DND-41 (cell line): ENCODE results near the gene CLNK.

Experiments
- ATAC-seq: fragments of 200-7000 bp; cut with Tn5 transposase; 3 replicates; pipeline ENCODE4 v1.9.1; 2021; ENCODE audit warnings: low read depth; ENCODE audit not compliant: insufficient read depth
- DNase-seq: peaks from one replicate; pipeline ENCODE4 v3.0.0-alpha.2; 2020
- H2AFZ ChIP-seq: 2 replicates; pipeline ENCODE4 v1.6.0; 2012; ENCODE audit warnings: low read depth, low read length
- H3K27ac ChIP-seq: 2 replicates; pipeline ENCODE4 v1.5.1; 2012; ENCODE audit warnings: low read length, inconsistent platforms
- H3K27me3 ChIP-seq: fragments of 200-600 bp; sonication (generic); 2 replicates; pipeline ENCODE4 v1.6.0; 2012; ENCODE audit warnings: low read length, mild to moderate bottlenecking, inconsistent platforms; ENCODE audit not compliant: insufficient read depth, poor library complexity
- H3K36me3 ChIP-seq: 2 replicates; pipeline ENCODE4 v1.5.1; 2012; ENCODE audit warnings: low read length, inconsistent platforms; ENCODE audit not compliant: insufficient read depth
- H3K4me1 ChIP-seq: 2 replicates; pipeline ENCODE4 v1.5.1; 2012; ENCODE audit warnings: mild to moderate bottlenecking, low read length; ENCODE audit not compliant: insufficient read depth
- H3K4me2 ChIP-seq: 2 replicates; pipeline ENCODE4 v1.6.0; 2012; ENCODE audit warnings: mild to moderate bottlenecking, moderate library complexity, low read length, inconsistent platforms; ENCODE audit not compliant: insufficient read depth
- H3K4me3 ChIP-seq, 2 experiments: fragments of 200-600 bp in 1 of 2; shearing (Covaris generic) in 1 of 2; 2 replicates each; pipeline ENCODE4 v1.5.1; 2012 to 2016; ENCODE audit warnings: inconsistent platforms in 2 of 2, low read length in 2 of 2, mild to moderate bottlenecking in 2 of 2, low read depth in 1 of 2, moderate library complexity in 1 of 2
- H3K79me2 ChIP-seq: 2 replicates; pipeline ENCODE4 v1.6.0; 2012; ENCODE audit warnings: low read length, inconsistent platforms; ENCODE audit not compliant: insufficient read depth
- H3K9ac ChIP-seq: 2 replicates; pipeline ENCODE4 v1.6.0; 2012; ENCODE audit warnings: low read depth, mild to moderate bottlenecking, inconsistent platforms, low read length, moderate library complexity
- H3K9me3 ChIP-seq: 2 replicates; pipeline ENCODE4 v1.5.1; 2012; ENCODE audit warnings: low read length, moderate library complexity, mild to moderate bottlenecking, inconsistent platforms; ENCODE audit not compliant: insufficient read depth, severe bottlenecking
- H4K20me1 ChIP-seq: 2 replicates; pipeline ENCODE4 v1.6.0; 2012; ENCODE audit warnings: low read length; ENCODE audit not compliant: insufficient read depth
- CTCF ChIP-seq: IDR thresholded peaks from 2 replicates; pipeline ENCODE4 v1.5.1; 2012; ENCODE audit warnings: borderline replicate concordance, low read length, moderate library complexity, mild to moderate bottlenecking; ENCODE audit not compliant: poor library complexity, severe bottlenecking; ENCODE audit errors: extremely low read depth
- EZH2 ChIP-seq: IDR thresholded peaks from 3 replicates; pipeline ENCODE4 v1.6.1; 2012; ENCODE audit warnings: borderline replicate concordance, low read depth, mild to moderate bottlenecking, moderate library complexity, low read length, inconsistent platforms; ENCODE audit not compliant: severe bottlenecking

CLNK gene

GRCh38 chr4:10730019-10730418, 45.5 kb upstream of the CLNK start:
- Histone ChIP-seq H3K4me1 (no peaks in the 10 kb centered on the region), H3K4me3 (no peak overlapping the region), H3K27ac (no peak overlapping the region), H3K79me2 (no peaks in the 10 kb centered on the region), H3K4me2 (no peak overlapping the region), H3K9ac (no peak overlapping the region), H3K36me3 (no peaks in the 10 kb centered on the region), H3K9me3 (no peaks in the 10 kb centered on the region), H3K27me3 (no peaks in the 10 kb centered on the region), H2AFZ (no peak overlapping the region), H4K20me1 (no peaks in the 10 kb centered on the region)
- DNase-seq = no peak
- TF ChIP-seq CTCF (no peak), EZH2 (no peak)
- no peak for ATAC-seq

GRCh38 chr4:10729366-10729765, 44.8 kb upstream of the CLNK start:
- Histone ChIP-seq H3K4me2 (no peak overlapping the region), H3K79me2 (no peaks in the 10 kb centered on the region), H3K27me3 (no peaks in the 10 kb centered on the region), H4K20me1 (no peaks in the 10 kb centered on the region), H2AFZ (no peak overlapping the region), H3K4me1 (no peaks in the 10 kb centered on the region), H3K9me3 (no peaks in the 10 kb centered on the region), H3K9ac (no peak overlapping the region), H3K27ac (no peak overlapping the region), H3K36me3 (no peaks in the 10 kb centered on the region), H3K4me3 (no peak overlapping the region)
- DNase-seq (no peak), ATAC-seq (no peak)
- no peak for TF ChIP-seq EZH2
- no peak for TF ChIP-seq CTCF

- TF ChIP-seq CTCF (no peak), EZH2 (no peak)
- ATAC-seq (no peak), DNase-seq (no peak)
- no peaks in the 10 kb centered on the region for H4K20me1 ChIP-seq
- no peaks in the 10 kb centered on the region for H3K9me3 ChIP-seq
- no peaks in the 10 kb centered on the region for H3K36me3 ChIP-seq
- no peak overlapping the region for H3K4me3 ChIP-seq
- H3K79me2 ChIP-seq = no peaks in the 10 kb centered on the region
- H3K4me1 ChIP-seq = no peaks in the 10 kb centered on the region
- H3K27ac ChIP-seq = no peak overlapping the region
- no peak overlapping the region for H3K9ac ChIP-seq
- H2AFZ ChIP-seq = no peak overlapping the region
- H3K4me2 ChIP-seq = no peak overlapping the region
- H3K27me3 ChIP-seq = no peaks in the 10 kb centered on the region
Observed at GRCh38 chr4:10728016-10728415, 43.4 kb upstream of the CLNK start.
